GM12873 (cell line): ENCODE measurements around the gene CTNNA3.

Experiments
- TF ChIP-seq, protein P1 (sequence below): IDR thresholded peaks from 2 replicates; pipeline ENCODE4 v1.5.1; 2012; ENCODE audit warnings: low read depth, mild to moderate bottlenecking, moderate library complexity, low read length, control low read depth; ENCODE audit not compliant: insufficient read depth; ENCODE audit errors: missing control alignments

CTNNA3 gene

DNA sequence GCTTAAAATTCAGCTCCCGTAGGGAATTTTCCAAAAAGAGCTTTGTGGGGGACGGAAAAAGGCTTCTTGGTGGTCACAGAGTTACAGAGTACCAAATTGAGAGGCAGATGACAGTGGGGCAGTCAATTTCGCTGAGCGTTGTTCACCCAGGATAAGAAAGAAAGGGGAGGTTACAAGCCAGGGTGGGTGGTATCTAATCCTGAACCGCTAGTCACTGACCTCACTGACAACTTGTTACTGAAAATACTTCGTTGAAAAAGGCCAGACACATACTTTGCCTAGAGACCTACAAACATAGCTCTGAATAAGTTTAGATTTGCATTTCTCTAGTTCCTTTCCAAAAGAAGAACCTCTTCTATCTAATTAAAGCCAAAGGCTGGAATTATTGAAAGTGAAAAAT, at the start of gene CTNNA3:
CTNNA3 (minus strand) TSS at position 167 of the 400 bp plus-strand sequence.
- TF ChIP-seq, protein P1, sequence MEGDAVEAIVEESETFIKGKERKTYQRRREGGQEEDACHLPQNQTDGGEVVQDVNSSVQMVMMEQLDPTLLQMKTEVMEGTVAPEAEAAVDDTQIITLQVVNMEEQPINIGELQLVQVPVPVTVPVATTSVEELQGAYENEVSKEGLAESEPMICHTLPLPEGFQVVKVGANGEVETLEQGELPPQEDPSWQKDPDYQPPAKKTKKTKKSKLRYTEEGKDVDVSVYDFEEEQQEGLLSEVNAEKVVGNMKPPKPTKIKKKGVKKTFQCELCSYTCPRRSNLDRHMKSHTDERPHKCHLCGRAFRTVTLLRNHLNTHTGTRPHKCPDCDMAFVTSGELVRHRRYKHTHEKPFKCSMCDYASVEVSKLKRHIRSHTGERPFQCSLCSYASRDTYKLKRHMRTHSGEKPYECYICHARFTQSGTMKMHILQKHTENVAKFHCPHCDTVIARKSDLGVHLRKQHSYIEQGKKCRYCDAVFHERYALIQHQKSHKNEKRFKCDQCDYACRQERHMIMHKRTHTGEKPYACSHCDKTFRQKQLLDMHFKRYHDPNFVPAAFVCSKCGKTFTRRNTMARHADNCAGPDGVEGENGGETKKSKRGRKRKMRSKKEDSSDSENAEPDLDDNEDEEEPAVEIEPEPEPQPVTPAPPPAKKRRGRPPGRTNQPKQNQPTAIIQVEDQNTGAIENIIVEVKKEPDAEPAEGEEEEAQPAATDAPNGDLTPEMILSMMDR: no peak

GRCh38 chr10:67735430-67735829, 39.4 kb upstream of the CTNNA3 start:
- TF ChIP-seq, protein P1: no peak

DNA sequence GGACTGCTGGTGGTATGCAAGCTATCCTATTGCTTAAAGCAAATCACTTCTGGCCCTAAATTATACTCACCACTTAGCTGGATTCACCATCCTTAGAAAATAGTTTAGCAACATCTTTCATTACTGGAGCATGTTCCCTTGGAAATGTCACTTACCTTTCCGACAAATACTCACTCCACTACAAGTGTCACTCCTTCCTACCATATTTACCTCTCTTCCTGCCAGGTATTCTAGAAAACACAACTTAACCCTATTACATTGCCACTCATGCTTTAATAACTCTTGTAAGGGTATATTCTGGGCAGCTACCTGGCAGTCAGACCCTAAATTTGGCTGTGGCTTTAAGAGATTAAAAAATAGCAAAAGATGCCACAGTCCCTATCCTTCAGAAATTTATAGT, 37.5 kb upstream of the CTNNA3 start:
- TF ChIP-seq, protein P1: no peak

- TF ChIP-seq, protein P1: no peak
These were observed 29.6 kb upstream of the CTNNA3 start for GRCh38 chr10:67725567-67725966.

GRCh38 chr10:67723601-67724000, 27.6 kb upstream of the CTNNA3 start:
- TF ChIP-seq, protein P1: no peak

GRCh38 chr10:67722113-67722512, 26.1 kb upstream of the CTNNA3 start:
- TF ChIP-seq, protein P1: no peak

DNA sequence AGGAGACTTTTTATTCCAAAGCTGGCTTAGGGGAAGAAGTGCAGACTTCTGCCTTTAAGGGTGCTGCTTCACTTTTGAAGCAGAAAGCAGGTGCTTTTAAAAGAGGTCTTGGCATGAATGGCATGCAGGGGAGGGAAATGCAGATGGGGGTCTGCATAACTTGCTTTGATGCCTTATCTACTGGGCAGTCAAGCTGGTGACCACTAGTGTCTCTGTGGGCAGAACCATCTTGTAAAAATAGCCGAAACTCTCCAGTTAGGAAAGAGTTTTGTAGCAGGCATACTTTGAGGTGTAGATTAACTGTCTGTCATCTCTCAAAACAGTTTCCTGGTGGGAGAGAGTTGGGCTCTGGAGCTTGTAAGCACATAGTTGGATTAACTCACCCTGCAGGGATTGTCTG, 9.9 kb upstream of the CTNNA3 start:
- TF ChIP-seq, protein P1: no peak
